Progenitor cell of endocrine pancreas (in vitro differentiated cells): ENCODE measurements around the gene ZC3H13. TPM values are rescaled to one million over a fixed set of nuclear protein-coding genes. Genes with fewer than 3 reads are reported as not detected.

Experiments
- DNase-seq: peaks from one replicate; pipeline ENCODE4 v3.0.0; 2021; ENCODE audit warnings: low spot score; ENCODE audit not compliant: unreplicated experiment
- H3K27ac Mint-ChIP-seq: 2 replicates; pipeline ENCODE4 v1.8.0; 2021; ENCODE audit warnings: mild to moderate bottlenecking, moderate library complexity, mixed read lengths
- H3K27me3 Mint-ChIP-seq: 2 replicates; pipeline ENCODE4 v1.8.0; 2021; ENCODE audit warnings: mixed read lengths
- H3K36me3 Mint-ChIP-seq: 2 replicates; pipeline ENCODE4 v1.8.0; 2022; ENCODE audit warnings: mixed read lengths; ENCODE audit not compliant: insufficient read depth
- H3K4me1 Mint-ChIP-seq: 2 replicates; pipeline ENCODE4 v1.8.0; 2021; ENCODE audit warnings: low read depth, mixed read lengths
- H3K4me3 Mint-ChIP-seq: 2 replicates; pipeline ENCODE4 v1.8.0; 2021; ENCODE audit warnings: low read depth, mild to moderate bottlenecking, moderate library complexity, mixed read lengths
- H3K9me3 Mint-ChIP-seq: 2 replicates; pipeline ENCODE4 v1.8.0; 2021; ENCODE audit warnings: low read depth, mixed read lengths
- total RNA-seq: library from RNA; stranded (reverse); gene quantifications from 2 replicates; pipeline ENCODE4 v1.2.1, GENCODE V29; 2021
- TF ChIP-seq, protein P1 (sequence below): fragments of 200-600 bp; sonication (generic); IDR thresholded peaks from one replicate; pipeline ENCODE4 v1.5.0; 2021; ENCODE audit warnings: antibody characterized with exemption, mild to moderate bottlenecking; ENCODE audit not compliant: unreplicated experiment

The ZC3H13 gene
- total RNA-seq, 1 donor from 2014 or later, result 65.9 TPM

DNA sequence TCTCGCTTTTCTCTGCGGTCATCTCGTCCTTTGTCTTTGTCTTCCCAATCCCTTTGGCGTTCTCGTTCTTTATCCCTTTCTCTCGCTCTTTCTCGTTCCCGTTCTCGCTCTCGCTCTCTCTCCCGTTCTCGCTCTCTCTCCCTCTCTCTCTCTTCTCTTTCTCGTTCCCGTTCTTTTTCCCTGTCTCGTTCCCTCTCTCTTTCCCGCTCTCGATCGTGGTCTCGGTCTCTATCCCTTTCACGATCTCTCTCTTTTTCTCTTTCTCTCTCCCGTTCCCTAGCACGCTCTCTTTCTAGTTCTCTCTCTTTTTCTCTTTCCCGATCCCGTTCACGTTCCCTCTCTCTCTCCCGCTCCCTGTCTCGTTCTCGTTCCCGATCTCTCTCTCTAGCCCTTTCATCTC, 77.2 kb downstream of the ZC3H13 start:
- TF ChIP-seq, protein P1, sequence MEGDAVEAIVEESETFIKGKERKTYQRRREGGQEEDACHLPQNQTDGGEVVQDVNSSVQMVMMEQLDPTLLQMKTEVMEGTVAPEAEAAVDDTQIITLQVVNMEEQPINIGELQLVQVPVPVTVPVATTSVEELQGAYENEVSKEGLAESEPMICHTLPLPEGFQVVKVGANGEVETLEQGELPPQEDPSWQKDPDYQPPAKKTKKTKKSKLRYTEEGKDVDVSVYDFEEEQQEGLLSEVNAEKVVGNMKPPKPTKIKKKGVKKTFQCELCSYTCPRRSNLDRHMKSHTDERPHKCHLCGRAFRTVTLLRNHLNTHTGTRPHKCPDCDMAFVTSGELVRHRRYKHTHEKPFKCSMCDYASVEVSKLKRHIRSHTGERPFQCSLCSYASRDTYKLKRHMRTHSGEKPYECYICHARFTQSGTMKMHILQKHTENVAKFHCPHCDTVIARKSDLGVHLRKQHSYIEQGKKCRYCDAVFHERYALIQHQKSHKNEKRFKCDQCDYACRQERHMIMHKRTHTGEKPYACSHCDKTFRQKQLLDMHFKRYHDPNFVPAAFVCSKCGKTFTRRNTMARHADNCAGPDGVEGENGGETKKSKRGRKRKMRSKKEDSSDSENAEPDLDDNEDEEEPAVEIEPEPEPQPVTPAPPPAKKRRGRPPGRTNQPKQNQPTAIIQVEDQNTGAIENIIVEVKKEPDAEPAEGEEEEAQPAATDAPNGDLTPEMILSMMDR, result no peak
- Mint-ChIP-seq H3K36me3 (peaks cover 49% of the 10 kb centered on the region), H3K4me1 (peaks cover 4% of the 10 kb centered on the region), H3K9me3 (peaks cover 6% of the 10 kb centered on the region), H3K27ac (no peak overlapping the region), H3K4me3 (no peak overlapping the region), H3K27me3 (no peaks in the 10 kb centered on the region)
- no peak for DNase-seq

DNA sequence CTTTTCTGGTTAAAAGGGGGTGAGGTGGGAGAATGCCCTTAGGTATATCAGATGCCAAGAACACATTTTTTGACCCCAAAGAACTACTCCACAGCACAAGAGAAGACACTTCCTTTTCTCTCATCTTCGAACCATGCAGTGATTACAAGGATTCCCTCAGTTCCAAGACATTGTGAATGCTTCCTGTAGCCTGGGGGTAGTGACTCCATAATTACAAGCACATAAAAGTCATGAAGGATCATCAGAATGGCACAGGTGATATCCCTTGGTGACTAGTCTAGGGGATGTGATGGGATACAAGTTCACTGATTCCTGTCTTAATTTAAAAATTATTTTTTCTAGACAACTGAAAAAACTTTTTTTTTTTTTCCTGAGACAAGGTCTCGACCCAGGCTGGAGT, 78.0 kb downstream of the ZC3H13 start:
- Mint-ChIP-seq H3K4me3 (no peak overlapping the region), H3K4me1 (peaks cover 4% of the 10 kb centered on the region), H3K27me3 (no peaks in the 10 kb centered on the region), H3K9me3 (peaks cover 6% of the 10 kb centered on the region), H3K27ac (no peak overlapping the region), H3K36me3 (peaks cover 52% of the 10 kb centered on the region)
- DNase-seq, result no peak
- TF ChIP-seq, protein P1, result no peak

DNA sequence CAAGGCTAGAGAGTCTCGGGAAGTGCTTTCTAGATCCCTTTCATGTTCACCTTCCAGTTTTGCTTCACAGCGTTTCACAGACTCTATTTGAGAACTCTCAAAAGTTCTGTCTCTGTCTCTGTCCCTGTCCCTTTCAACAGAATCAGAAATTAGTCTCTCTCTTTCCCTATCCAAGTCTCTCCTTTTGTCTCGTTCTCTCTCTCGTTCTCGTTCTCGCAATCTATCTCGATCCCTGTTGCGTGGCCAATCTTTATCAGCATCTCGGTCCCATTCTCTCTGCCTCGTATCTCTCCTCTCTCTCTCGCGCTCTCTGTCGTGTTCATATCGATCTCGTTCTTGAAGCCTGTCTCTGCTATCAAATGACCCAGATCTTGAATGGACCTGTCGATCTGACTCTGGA, 85.0 kb downstream of the ZC3H13 start:
- Mint-ChIP-seq H3K36me3 (peaks cover 39% of the 10 kb centered on the region), H3K9me3 (no peaks in the 10 kb centered on the region), H3K4me1 (no peaks in the 10 kb centered on the region), H3K27ac (no peak overlapping the region), H3K27me3 (no peaks in the 10 kb centered on the region), H3K4me3 (no peak overlapping the region)
- DNase-seq, result no peak
- TF ChIP-seq, protein P1, result no peak

DNA sequence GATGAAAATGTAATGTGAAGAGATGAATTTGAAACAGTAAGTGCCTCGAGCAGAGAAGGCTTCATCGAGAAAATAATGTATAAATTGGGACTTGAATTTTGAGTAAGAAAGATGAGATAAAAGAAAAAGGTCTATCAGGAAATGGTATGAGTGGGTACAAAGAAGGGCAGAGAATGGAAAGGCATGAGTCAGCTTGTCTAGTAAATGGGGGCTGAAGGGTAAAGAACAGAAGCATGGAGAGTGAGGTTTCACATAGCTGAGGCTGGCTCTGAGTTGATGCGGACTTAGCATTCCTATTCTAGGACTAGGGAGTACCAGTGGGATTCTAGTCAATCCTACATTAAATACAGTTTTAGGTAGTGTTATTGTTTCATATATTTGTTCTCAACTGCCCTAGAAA, 85.8 kb downstream of the ZC3H13 start:
- H3K4me3 Mint-ChIP-seq, result no peak overlapping the region
- TF ChIP-seq, protein P1, result no peak
- no peak overlapping the region for H3K27ac Mint-ChIP-seq
- no peak for DNase-seq
- H3K36me3 Mint-ChIP-seq, result peaks cover 33% of the 10 kb centered on the region
- H3K4me1 Mint-ChIP-seq, result no peaks in the 10 kb centered on the region
- H3K27me3 Mint-ChIP-seq, result no peaks in the 10 kb centered on the region
- H3K9me3 Mint-ChIP-seq, result no peaks in the 10 kb centered on the region

DNA sequence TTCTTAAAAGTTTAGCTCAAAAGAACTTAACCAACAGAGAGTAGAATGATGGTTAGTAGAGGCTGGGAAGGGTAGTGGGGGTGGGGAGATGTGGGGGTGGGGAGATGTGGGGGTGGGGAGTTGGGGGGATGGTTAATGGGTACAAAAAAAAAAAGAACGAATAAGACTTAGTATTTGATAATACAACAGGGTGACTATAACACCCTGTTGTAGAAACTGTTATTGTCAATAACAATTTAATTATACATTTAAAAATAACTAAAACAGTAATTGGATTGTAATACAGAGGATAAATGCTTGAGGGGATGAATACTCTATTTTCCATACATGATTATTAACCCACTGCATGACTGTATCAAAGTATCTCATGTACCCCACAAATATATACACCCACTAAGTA, 91.1 kb downstream of the ZC3H13 start:
- no peak for DNase-seq
- peaks cover 27% of the 10 kb centered on the region for H3K36me3 Mint-ChIP-seq
- no peaks in the 10 kb centered on the region for H3K9me3 Mint-ChIP-seq
- TF ChIP-seq, protein P1, result no peak
- no peaks in the 10 kb centered on the region for H3K4me1 Mint-ChIP-seq
- no peak overlapping the region for H3K27ac Mint-ChIP-seq
- H3K27me3 Mint-ChIP-seq, result no peaks in the 10 kb centered on the region
- no peak overlapping the region for H3K4me3 Mint-ChIP-seq
